ENCODE data around the gene ACOT6. TPM values are rescaled to one million over a fixed set of nuclear protein-coding genes. Genes with fewer than 3 reads are reported as not detected.

Gene ACOT6
- total RNA-seq, 2 donors from 2014 or later = not detected

DNA sequence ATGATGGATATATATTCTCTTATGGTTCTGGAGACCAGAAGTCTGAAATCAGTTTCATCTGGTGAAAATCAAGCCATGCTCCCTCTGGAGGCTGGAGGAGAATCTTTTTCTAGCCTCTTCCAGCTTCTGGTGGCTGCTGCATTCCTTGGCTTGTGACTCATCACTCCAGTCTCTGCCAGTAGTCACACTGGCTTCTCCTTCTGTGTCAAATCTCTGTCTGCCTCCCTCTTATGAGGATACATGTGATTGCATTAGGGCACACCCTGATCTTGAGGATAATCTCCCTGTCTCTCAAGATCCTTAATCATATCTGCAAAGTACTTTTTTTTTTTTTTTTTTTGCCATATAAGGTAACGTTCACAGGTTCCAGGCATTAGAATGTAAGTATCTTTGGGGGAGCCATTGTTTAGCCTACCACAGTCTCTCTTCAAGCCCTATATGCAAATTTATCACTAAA lies 50.2 kb downstream of the ACOT6 start:
- H3K27ac ChIP-seq = no peak overlapping the region
- H3K4me3 ChIP-seq = no peak overlapping the region
- no peaks in the 10 kb centered on the region for H3K9me3 ChIP-seq
- H3K36me3 ChIP-seq = peaks cover 7% of the 10 kb centered on the region
- DNase-seq (ENCODE audit: low spot score) (no peak), ATAC-seq (ENCODE audit: insufficient number of reproducible peaks, low FRiP score, low read depth) (peak; percentile 84)
- no peaks in the 10 kb centered on the region for H3K27me3 ChIP-seq (replicated peaks; ENCODE audit: insufficient read depth)
- no peak for TF ChIP-seq CTCF (IDR thresholded peaks at IDR 0.05)
- H3K4me1 ChIP-seq (ENCODE audit: control insufficient read depth in 1 of 2, low read depth in 2 of 2) = no peaks in the 10 kb centered on the region

- H3K27me3 ChIP-seq (replicated peaks; ENCODE audit: insufficient read depth) = no peaks in the 10 kb centered on the region
- TF ChIP-seq CTCF (IDR thresholded peaks at IDR 0.05) = no peak
- no peak for DNase-seq (ENCODE audit: low spot score)
Measured at GRCh38 chr14:73663548-73664212, 51.4 kb downstream of the ACOT6 start.

GRCh38 chr14:73665130-73665529 lies 52.8 kb downstream of the ACOT6 start:
- no peak for ATAC-seq (ENCODE audit: insufficient number of reproducible peaks, low FRiP score, low read depth)
- Histone ChIP-seq H3K27me3 (replicated peaks; ENCODE audit: insufficient read depth) (no peaks in the 10 kb centered on the region), H3K4me1 (ENCODE audit: control insufficient read depth in 1 of 2, low read depth in 2 of 2) (no peaks in the 10 kb centered on the region), H3K27ac (no peak overlapping the region), H3K9me3 (no peaks in the 10 kb centered on the region), H3K36me3 (peaks cover 7% of the 10 kb centered on the region), H3K4me3 (no peak overlapping the region)
- TF ChIP-seq CTCF (IDR thresholded peaks at IDR 0.05) = no peak
- no peak for DNase-seq (ENCODE audit: low spot score)

More at GRCh38 chr14:73663548-73664212, 51.4 kb downstream of the ACOT6 start:
- Histone ChIP-seq H3K36me3 (peaks cover 7% of the 10 kb centered on the region), H3K4me1 (ENCODE audit: control insufficient read depth in 1 of 2, low read depth in 2 of 2) (no peaks in the 10 kb centered on the region), H3K4me3 (no peak overlapping the region), H3K27ac (no peak overlapping the region), H3K9me3 (no peaks in the 10 kb centered on the region)
- ATAC-seq (ENCODE audit: insufficient number of reproducible peaks, low FRiP score, low read depth) = no peak

DNA sequence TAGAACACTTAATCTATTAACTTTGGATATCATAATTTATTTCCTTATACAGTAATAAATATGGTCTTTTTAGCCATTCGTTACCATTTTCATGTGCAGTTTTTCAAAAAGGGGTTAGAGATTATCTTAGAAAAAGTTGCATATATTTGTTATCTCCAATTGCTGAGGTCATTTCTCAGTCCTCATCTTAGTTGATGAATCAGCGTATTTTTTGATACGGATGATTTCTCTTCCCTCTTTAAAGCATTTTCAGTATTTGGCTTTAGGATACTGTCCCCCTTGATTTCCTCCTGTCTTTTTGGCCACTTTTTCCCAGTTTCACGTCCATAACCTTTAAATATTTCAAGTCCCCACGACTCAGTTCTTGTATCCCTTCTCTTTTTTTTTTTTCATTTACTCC lies 54.3 kb downstream of the ACOT6 start:
- ATAC-seq (ENCODE audit: insufficient number of reproducible peaks, low FRiP score, low read depth) (no peak), DNase-seq (ENCODE audit: low spot score) (no peak)
- no peak for TF ChIP-seq CTCF (IDR thresholded peaks at IDR 0.05)
- Histone ChIP-seq H3K4me1 (ENCODE audit: control insufficient read depth in 1 of 2, low read depth in 2 of 2) (no peaks in the 10 kb centered on the region), H3K27ac (no peak overlapping the region), H3K36me3 (no peaks in the 10 kb centered on the region), H3K27me3 (replicated peaks; ENCODE audit: insufficient read depth) (no peaks in the 10 kb centered on the region), H3K9me3 (no peaks in the 10 kb centered on the region), H3K4me3 (no peak overlapping the region)

GRCh38 chr14:73667854-73668253 lies 55.5 kb downstream of the ACOT6 start:
- Histone ChIP-seq H3K27me3 (replicated peaks; ENCODE audit: insufficient read depth) (no peaks in the 10 kb centered on the region), H3K9me3 (no peaks in the 10 kb centered on the region), H3K27ac (no peak overlapping the region), H3K4me3 (no peak overlapping the region), H3K36me3 (no peaks in the 10 kb centered on the region), H3K4me1 (ENCODE audit: control insufficient read depth in 1 of 2, low read depth in 2 of 2) (no peaks in the 10 kb centered on the region)
- DNase-seq (ENCODE audit: low spot score) (no peak), ATAC-seq (ENCODE audit: insufficient number of reproducible peaks, low FRiP score, low read depth) (no peak)
- TF ChIP-seq CTCF (IDR thresholded peaks at IDR 0.05) = no peak

Other genes starting within 250 kb of the ACOT6 start
- 10 to 100 TPM; 37.0 to 65.7 TPM for gene NUMB, start 154.0 kb upstream of the ACOT6 start, total RNA-seq
- gene RIOX1, start 121.6 kb upstream of the ACOT6 start, total RNA-seq = 10 to 100 TPM; 16.7 to 24.1 TPM
- gene ACOT1, start 75.4 kb upstream of the ACOT6 start, total RNA-seq = 10 to 100 TPM in 1 of 2 donors, 1 to 10 TPM in 1; 5.6 to 18.5 TPM
- 1 to 10 TPM; 1.3 to 3.2 TPM for gene HEATR4, start 53.6 kb upstream of the ACOT6 start, total RNA-seq
- 10 to 100 TPM; 14.0 to 44.5 TPM for gene ACOT2, start 43.3 kb upstream of the ACOT6 start, total RNA-seq
- 1 to 10 TPM; 1.3 to 1.8 TPM for gene ACOT4, start 20.6 kb upstream of the ACOT6 start, total RNA-seq
- 10 to 100 TPM; 13.0 to 20.7 TPM for gene DNAL1, start 32.5 kb downstream of the ACOT6 start, total RNA-seq
- gene PNMA1, start 101.9 kb downstream of the ACOT6 start, total RNA-seq = 10 to 100 TPM; 27.3 to 37.4 TPM
- gene PTGR2, start 239.3 kb downstream of the ACOT6 start, total RNA-seq = 1 to 10 TPM; 2.2 to 4.3 TPM

Measured in thoracic aorta (tissue), 2 donors.